GM12892 (cell line): ENCODE results near the gene ADK.
"Not testable (repeated sequence)": the region's sequence is repeated elsewhere in the genome, so short reads cannot be mapped to it uniquely, and the experiment has no call there.

Source experiments
- DNase-seq: peaks from one replicate; pipeline ENCODE4 v3.0.0; 2011; ENCODE audit not compliant: insufficient read length
- FAIRE-seq: peaks from 2 replicates; lab custom pipeline; 2011; peaks lifted over from hg19 to GRCh38; lab: Jason Lieb, UNC
- POLR2A ChIP-seq: IDR thresholded peaks from 2 replicates; pipeline ENCODE4 v1.6.1; 2011; ENCODE audit warnings: low read depth, low read length, control low read depth
- POLR2AphosphoS5 ChIP-seq: IDR thresholded peaks from 2 replicates; pipeline ENCODE4 v1.6.1; 2011; ENCODE audit warnings: low read depth, low read length, control low read depth
- TAF1 ChIP-seq: IDR thresholded peaks from 2 replicates; pipeline ENCODE4 v1.6.1; 2011; ENCODE audit warnings: low read depth, mild to moderate bottlenecking, control low read depth, low read length, borderline replicate concordance

The ADK gene

DNA sequence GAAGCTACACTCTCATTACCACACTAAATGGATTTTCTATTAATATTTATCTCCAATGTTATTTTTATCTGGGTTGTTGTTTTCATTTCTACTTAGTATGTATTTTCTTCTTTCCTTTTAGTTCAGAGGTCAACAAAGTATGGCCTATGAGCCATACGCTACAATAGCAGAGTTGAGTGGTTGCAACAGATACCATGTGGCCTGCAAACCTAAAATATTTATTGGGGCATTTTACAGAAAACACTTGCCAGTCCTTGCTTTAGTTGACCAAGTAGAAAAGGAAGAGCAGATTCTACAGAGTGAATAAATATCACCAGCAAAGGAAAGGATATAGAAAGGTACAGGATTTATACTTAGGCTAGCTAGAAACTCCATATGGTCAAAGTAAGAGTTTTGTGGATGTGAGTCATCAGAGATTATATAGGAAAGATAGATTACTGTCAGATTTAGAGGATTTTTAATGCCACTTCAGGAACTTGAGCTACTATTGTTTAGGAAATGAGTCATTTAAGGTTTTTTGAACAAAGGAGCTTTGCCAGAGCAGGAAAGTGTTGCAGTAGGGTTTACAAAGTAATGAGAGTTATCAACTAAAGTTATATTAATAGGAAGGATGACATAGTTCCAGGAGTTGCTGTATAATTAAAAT lies 352.1 kb downstream of the ADK start:
- TF ChIP-seq POLR2A (no peak), TAF1 (no peak), POLR2AphosphoS5 (no peak)
- FAIRE-seq (no peak), DNase-seq (no peak)

- FAIRE-seq, result no peak
- DNase-seq, result no peak
- TF ChIP-seq TAF1 (no peak), POLR2A (no peak), POLR2AphosphoS5 (no peak)
Measured at GRCh38 chr10:74507951-74508350, 356.9 kb downstream of the ADK start.

DNA sequence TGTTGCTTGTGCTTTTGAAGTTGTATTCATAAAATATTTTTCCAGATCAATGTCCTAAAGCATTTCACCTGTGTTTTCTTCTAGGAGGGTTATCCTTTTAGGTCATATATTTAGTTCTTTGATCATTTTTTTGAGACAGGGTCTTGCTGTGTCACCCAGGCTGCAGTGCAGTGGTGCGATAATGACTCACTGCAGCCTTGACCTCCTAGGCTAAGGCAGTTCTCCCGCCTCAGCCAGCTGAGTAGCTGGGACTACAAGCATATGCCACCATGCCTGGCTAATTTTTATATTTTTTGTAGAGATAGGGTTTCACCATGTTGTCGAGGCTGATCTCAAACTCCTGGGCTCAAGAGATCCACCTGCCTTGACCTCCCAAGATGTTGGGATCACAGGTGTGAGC lies 359.6 kb downstream of the ADK start:
- FAIRE-seq (no peak), DNase-seq (no peak)
- TF ChIP-seq POLR2A, result no peak

GRCh38 chr10:74511051-74511450 lies 360.0 kb downstream of the ADK start:
- FAIRE-seq (no peak), DNase-seq (no peak)
- TF ChIP-seq POLR2A (no peak), TAF1 (no peak), POLR2AphosphoS5 (no peak)

GRCh38 chr10:74514322-74514721 lies 363.3 kb downstream of the ADK start:
- DNase-seq (no peak), FAIRE-seq (no peak)
- TF ChIP-seq POLR2AphosphoS5, result no peak
- TF ChIP-seq TAF1, result no peak
- no peak for TF ChIP-seq POLR2A

DNA sequence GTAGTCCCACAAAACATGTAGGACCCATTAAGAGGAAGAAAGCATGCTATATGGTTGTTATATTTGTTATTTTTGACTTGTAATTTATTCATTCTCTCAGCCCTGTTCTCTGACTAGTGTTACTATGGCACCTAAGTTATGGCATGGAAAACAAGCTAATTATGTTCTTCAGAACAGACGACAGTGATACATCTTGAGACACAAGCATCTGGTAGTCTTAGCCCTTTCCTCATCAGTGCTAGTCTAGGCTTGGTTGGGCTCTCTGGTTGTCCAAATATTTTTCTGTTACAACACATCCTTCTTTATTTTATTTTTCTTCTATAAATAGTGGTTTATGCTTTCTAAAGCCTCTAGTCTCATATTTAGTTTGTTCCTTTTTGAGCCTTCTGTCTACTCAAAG lies 367.0 kb downstream of the ADK start:
- FAIRE-seq, result no peak
- no peak for DNase-seq
- TF ChIP-seq POLR2A, result no peak
- TF ChIP-seq POLR2AphosphoS5, result no peak
- no peak for TF ChIP-seq TAF1

- FAIRE-seq (no peak), DNase-seq (no peak)
- TF ChIP-seq POLR2AphosphoS5 (no peak), TAF1 (no peak), POLR2A (no peak)
Measured at GRCh38 chr10:74521526-74521925, 370.5 kb downstream of the ADK start.

DNA sequence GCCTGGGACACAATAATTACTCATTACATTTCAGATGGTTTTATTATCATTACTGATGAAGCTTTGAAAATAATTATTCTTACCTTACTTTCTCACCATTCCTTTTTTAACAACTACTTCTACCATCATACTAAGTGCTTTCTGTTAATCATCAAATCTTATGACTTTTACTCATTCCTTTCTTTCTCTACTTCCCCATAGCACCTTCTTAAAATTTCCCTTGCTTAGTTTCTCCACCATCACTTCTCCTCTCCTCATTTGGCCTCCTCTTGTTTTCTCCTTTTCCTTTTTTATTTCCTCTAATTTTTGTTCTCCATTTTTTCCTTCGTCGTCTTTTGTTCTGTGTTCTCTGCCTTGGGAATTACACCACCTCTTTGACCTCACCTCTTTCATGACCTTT lies 372.2 kb downstream of the ADK start:
- TF ChIP-seq TAF1 (no peak), POLR2AphosphoS5 (no peak), POLR2A (no peak)
- no peak for FAIRE-seq
- no peak for DNase-seq

DNA sequence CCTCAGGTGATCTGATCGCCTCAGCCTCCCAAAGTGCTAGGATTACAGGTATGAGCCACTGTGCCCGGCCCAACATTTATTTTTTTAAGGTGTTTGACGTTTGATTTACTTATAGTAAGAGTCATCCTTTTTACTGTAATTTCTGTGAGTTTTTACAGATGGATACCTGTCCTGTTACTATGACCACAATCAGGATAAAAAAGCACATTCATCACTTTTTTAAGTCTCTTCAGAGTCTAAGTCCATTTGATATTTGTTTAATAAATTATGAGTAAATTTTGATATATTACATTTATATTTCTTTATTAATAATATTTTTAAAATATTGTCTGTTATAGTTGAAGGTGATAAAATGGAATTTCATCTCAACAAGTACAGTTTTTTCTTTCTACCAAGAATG lies 374.9 kb downstream of the ADK start:
- DNase-seq, result no peak
- no peak for FAIRE-seq
- TF ChIP-seq POLR2AphosphoS5, result no peak
- no peak for TF ChIP-seq TAF1
- no peak for TF ChIP-seq POLR2A

- not testable (repeated sequence) for FAIRE-seq, DNase-seq
Measured at GRCh38 chr10:74527611-74528010, 376.6 kb downstream of the ADK start.

DNA sequence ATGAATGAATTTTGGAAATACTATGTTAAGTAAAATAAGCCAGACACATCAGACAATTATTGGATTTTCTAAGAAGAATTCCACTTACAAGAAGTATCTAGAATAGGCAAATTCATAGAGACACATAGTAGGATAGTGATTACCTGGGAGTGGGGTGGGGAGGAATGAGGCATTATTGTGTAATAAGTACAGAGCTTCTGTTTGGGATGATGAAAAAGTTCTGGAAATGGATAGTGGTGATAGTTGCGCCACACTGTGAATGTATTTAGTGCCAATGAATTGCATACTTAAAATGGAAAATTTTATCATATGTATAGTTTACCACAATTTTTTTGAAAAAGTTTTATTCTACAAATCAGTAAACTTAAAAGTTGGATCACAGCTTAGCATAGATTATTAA lies 378.2 kb downstream of the ADK start:
- DNase-seq (no peak), FAIRE-seq (no peak)
- no peak for TF ChIP-seq TAF1
- TF ChIP-seq POLR2AphosphoS5, result no peak
- no peak for TF ChIP-seq POLR2A

GRCh38 chr10:74530981-74531380 lies 380.0 kb downstream of the ADK start:
- no peak for FAIRE-seq
- DNase-seq, result no peak
- TF ChIP-seq TAF1, result no peak
- no peak for TF ChIP-seq POLR2AphosphoS5
- TF ChIP-seq POLR2A, result no peak

DNA sequence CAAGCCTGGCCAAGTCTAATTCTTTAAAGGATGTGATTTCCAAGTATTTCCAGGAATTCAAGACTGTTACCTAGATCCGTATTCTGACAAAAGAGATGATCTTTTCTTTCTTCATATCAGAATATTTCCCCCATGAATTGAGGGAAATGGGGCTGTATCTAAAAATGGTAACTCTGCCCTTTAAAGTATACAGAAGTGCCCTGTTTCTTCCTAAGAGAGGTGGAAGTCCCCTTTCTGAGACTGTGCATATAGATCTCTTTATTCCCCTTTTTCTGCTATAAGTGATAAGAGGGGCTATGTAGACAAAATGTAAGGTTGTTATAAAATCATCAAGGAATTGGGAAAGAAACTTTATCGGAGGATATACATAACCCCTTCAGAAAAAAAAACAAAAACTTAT lies 388.3 kb downstream of the ADK start:
- DNase-seq (no peak), FAIRE-seq (no peak)
- TF ChIP-seq TAF1, result no peak
- no peak for TF ChIP-seq POLR2AphosphoS5
- TF ChIP-seq POLR2A, result no peak

DNA sequence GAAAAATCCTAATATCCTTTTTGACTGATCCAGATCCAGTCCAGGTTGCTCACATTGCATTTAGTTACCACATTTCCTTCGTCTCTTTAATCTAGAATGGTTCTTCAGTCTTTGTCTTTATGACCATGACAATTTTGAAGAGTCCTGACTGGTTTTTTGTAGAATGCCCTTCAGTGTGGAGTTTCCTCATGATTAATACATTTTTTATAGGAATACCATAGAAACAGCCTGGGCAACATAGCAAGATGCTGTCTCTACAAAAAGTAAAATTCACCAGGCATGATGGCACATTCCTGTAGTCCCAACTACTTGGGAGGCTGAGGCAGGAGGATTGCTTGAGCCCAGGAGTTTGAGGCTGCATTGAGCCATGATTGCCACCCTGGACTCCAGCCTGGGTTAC lies 390.4 kb downstream of the ADK start:
- no peak for FAIRE-seq
- TF ChIP-seq POLR2AphosphoS5 (no peak), TAF1 (no peak), POLR2A (no peak)
- DNase-seq, result no peak
